Thymus (tissue), 11 donors: ENCODE results near the gene SDCBP2. TPM values are rescaled to one million over a fixed set of nuclear protein-coding genes. Genes with fewer than 3 reads are reported as not detected.

Source experiments
- DNase-seq, 9 donors: peaks; one replicate each; pipeline ENCODE4 v3.0.0-alpha.2; 2013; ENCODE audit warnings: low spot score in 9 of 9, low read depth in 6 of 9, missing footprints in 1 of 9
- H3K27ac ChIP-seq, 2 donors: one replicate each; pipeline ENCODE4 v1.5.1; 2013; ENCODE audit warnings: control low read depth in 1 of 2, low read depth in 1 of 2, low read length in 1 of 2, mild to moderate bottlenecking in 1 of 2, moderate library complexity in 1 of 2
- H3K27me3 ChIP-seq, 2 donors: one replicate each; pipeline ENCODE4 v1.5.1; 2013; ENCODE audit warnings: low read length in 1 of 2; ENCODE audit not compliant: control insufficient read depth in 2 of 2, insufficient read depth in 1 of 2
- H3K36me3 ChIP-seq, 2 donors: one replicate each; pipeline ENCODE4 v1.5.1; 2013; ENCODE audit warnings: low read length in 1 of 2, mild to moderate bottlenecking in 1 of 2, moderate library complexity in 1 of 2; ENCODE audit not compliant: control insufficient read depth in 2 of 2, insufficient read depth in 2 of 2
- H3K4me1 ChIP-seq, 2 donors: one replicate each; pipeline ENCODE4 v1.5.1; 2013; ENCODE audit warnings: low read length in 2 of 2; ENCODE audit not compliant: control insufficient read depth in 2 of 2, insufficient read depth in 2 of 2
- H3K4me3 ChIP-seq, 2 donors: one replicate each; pipeline ENCODE4 v1.5.1; 2013; ENCODE audit warnings: low read length in 2 of 2, control low read depth in 1 of 2, mild to moderate bottlenecking in 1 of 2
- H3K9me3 ChIP-seq, 2 donors: one replicate each; pipeline ENCODE4 v1.5.1; 2013; ENCODE audit warnings: low read length in 1 of 2, mild to moderate bottlenecking in 1 of 2; ENCODE audit not compliant: control insufficient read depth in 2 of 2, insufficient read depth in 1 of 2
- WGBS: extraction: QIAGEN DNeasy Blood & Tissue Kit; methylation state at CpG from one replicate; pipeline ENCODE4 v1.1.7; 2013; 5-methylcytosine and 5-hydroxymethylcytosine counted together
- polyA plus RNA-seq: library from polyadenylated mRNA; stranded (reverse); fragments of 200-250 nt; gene quantifications from one replicate; pipeline ENCODE4 v1.2.3, GENCODE V29; 2013
- total RNA-seq: library from RNA; stranded (reverse); fragments of 120-200 nt; gene quantifications from one replicate; pipeline ENCODE4 v1.2.4, GENCODE V29; 2013
- donor health status: healthy.

The SDCBP2 gene
- total and polyA plus RNA-seq, 2 donors, result 2.1 to 8.6 TPM

DNA sequence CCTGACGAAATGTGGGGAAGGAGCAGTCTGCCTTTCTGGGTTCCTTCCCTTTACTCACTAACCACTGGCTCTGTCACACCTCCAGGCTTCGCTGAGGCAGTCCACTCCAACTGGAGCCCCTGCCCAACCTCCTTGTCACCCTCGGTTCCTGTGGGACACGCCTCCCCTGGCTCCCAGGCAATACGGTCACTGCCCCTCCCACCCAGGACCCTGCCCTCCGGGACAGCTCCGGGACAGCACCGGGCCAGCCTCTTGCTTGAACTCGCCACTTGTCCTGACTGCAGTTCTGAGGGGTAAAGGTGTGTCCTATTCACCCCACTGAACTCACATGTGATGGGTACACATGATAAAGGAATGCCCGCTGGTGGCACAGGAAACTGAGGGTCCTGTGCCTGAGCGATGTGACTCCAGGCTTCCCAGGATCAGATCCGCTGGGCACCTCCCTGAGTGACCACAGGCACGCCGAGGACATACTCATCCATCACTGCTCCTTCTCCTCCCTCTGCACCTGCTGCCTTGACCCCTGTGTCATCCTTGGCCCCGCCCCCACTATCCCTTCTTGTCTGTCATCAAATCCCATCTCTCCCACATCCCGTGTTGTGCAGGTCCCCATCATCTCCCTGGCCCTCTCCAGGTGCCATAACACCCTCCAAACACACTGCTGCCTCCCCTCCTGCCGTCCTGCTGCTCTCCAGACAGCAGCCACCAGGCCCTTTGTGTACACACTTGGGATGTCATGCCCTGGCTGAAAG lies 7.9 kb downstream of the SDCBP2 start:
- Histone ChIP-seq H3K4me1 (peaks cover 10 to 13% of the 10 kb centered on the region in 2 donors), H3K27ac (no peak overlapping the region), H3K4me3 (no peak overlapping the region), H3K36me3 (no peaks in the 10 kb centered on the region), H3K27me3 (no peaks in the 10 kb centered on the region), H3K9me3 (no peaks in the 10 kb centered on the region)
- DNase-seq, result no peak
- 95% methylated on average over 17 of the region's 17 CpGs for WGBS

DNA sequence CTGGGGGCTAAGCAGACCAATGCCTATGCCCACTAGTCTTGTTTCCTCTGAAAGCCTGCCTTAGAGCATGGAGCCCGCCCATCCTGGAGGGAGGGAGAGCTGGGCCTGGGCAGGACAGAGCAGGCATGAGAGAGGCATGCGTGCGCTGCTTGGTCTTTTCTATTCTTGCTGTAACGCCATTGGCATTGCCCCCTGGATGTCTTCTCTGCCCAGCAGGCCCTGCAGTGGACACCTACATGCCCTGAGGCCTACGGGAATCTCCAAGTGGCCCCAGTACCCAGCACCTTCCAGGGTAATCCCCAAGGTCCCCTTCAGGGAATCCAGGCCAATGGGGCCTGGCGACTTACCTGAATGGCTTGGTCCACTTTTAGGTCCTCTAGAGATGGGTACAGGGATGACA lies 8.9 kb downstream of the SDCBP2 start:
- Histone ChIP-seq H3K4me3 (no peak overlapping the region), H3K9me3 (no peaks in the 10 kb centered on the region), H3K4me1 (peaks cover 7% of the 10 kb centered on the region in 2 donors), H3K36me3 (no peaks in the 10 kb centered on the region), H3K27ac (no peak overlapping the region), H3K27me3 (no peaks in the 10 kb centered on the region)
- DNase-seq, result no peak
- WGBS, result 97% methylated on average over 6 of the region's 6 CpGs

DNA sequence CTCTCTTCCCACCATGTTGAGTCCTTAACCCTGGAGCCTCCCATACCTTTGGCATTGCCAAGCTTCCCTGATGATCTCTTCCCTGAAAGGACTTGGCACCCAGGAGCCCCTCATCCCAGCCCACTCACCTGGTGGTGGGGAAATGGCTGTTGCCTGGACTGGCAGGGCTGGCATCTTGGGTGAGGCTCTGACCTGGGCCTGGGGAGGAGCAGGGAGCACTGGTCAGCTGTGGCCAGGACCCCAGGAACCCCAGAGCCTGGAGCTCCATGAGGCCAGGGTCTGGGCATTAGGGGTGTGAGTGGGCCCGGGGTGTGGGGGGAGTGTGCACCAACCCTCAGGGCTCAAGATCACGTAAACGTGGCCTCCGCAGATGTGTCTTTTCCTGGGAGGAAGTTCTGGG lies 9.5 kb downstream of the SDCBP2 start:
- Histone ChIP-seq H3K4me1 (peaks cover 2% of the 10 kb centered on the region in 2 donors), H3K27me3 (no peaks in the 10 kb centered on the region), H3K36me3 (no peaks in the 10 kb centered on the region), H3K4me3 (no peak overlapping the region), H3K9me3 (no peaks in the 10 kb centered on the region), H3K27ac (no peak overlapping the region)
- no peak for DNase-seq
- WGBS, result 93% methylated on average over 4 of the region's 4 CpGs

DNA sequence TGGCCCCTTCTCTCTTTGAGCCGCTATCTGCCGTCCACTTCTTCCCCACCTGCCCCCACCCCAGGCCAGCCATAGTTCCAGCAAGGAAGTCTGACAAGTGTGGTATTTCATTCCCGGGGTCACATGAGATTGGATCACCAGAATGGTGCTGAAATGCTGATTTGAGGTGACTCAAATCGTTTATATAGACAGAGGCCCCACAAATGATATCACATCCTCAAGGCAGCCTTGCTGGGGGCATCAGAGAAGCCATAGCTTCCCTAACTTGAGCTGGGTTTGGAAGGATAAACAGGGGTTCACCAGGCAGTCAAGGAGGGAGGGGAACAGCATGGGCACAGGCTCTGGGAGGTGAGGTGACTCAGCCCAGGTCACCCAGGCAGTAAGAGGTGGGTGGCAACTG lies 9.9 kb downstream of the SDCBP2 start:
- no peaks in the 10 kb centered on the region for H3K27me3 ChIP-seq
- H3K27ac ChIP-seq, result no peak overlapping the region
- no peaks in the 10 kb centered on the region for H3K36me3 ChIP-seq
- no peaks in the 10 kb centered on the region for H3K4me1 ChIP-seq
- no peak for DNase-seq
- H3K4me3 ChIP-seq, result no peak overlapping the region
- WGBS, result 94% methylated on average over 4 of the region's 4 CpGs
- H3K9me3 ChIP-seq, result no peaks in the 10 kb centered on the region

DNA sequence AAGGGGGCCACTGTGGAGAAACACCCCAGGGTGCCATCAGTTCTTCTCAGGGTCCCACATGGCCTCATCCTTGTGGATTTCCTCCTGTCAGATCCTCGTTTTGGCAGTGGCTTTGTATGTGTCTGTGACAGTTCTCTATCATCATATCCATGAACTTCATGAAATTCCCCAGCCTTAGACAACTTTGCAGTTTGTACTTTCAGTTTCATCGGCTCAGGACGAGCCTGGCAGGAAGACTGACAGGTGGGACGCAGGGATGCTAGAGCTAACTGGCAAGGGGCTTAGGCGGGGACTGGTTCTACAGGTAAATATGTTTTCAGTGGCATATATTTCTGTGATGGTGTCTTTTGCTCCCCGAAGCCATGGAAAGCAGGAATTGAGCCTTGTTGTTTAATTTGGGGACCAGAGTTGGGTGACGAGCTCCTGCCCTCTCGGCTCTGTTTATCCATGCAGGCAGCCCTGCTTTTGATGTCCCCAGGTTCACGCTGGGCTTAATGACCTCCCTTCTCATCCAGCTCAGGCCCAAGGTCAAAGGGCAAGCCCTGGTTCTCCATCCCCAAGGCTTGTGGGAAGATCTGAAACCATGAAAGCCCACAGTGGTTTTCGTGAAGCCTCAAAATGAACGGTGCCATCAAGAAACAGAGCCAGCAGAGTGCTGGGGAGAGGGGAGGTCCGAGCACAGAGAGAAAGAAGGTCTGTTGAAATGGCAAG lies 11.2 kb downstream of the SDCBP2 start:
- Histone ChIP-seq H3K36me3 (no peaks in the 10 kb centered on the region), H3K4me3 (no peak overlapping the region), H3K9me3 (no peaks in the 10 kb centered on the region), H3K27me3 (peaks cover 0 to 3% of the 10 kb centered on the region in 2 donors), H3K27ac (no peak overlapping the region), H3K4me1 (peaks cover 0 to 7% of the 10 kb centered on the region in 2 donors)
- no peak for DNase-seq
- 71% methylated on average over 12 of the region's 12 CpGs for WGBS

DNA sequence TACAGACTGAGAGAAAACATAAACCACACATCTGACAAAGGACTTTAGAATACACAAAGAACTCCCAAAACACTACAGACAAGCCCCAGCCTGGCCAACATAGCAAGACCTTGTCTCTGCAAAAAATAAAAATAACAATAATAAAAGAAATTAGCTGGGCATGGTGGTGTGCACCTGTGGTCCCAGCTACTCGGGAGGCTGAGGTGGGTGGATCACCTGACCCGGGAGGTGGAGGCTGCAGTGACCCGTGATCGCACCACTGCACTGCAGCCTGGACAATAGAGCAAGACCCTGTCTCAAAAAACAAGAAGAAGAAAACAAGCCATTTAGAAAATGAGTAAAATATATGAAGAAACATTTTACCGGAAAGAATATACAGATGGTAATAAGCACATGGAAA lies 13.1 kb downstream of the SDCBP2 start:
- Histone ChIP-seq H3K9me3 (no peaks in the 10 kb centered on the region), H3K4me1 (peaks cover 0 to 7% of the 10 kb centered on the region in 2 donors), H3K36me3 (no peaks in the 10 kb centered on the region), H3K4me3 (no peak overlapping the region), H3K27ac (no peak overlapping the region), H3K27me3 (peaks cover 0 to 3% of the 10 kb centered on the region in 2 donors)
- WGBS, result 91% methylated on average over 5 of the region's 5 CpGs
- DNase-seq, result no peak

DNA sequence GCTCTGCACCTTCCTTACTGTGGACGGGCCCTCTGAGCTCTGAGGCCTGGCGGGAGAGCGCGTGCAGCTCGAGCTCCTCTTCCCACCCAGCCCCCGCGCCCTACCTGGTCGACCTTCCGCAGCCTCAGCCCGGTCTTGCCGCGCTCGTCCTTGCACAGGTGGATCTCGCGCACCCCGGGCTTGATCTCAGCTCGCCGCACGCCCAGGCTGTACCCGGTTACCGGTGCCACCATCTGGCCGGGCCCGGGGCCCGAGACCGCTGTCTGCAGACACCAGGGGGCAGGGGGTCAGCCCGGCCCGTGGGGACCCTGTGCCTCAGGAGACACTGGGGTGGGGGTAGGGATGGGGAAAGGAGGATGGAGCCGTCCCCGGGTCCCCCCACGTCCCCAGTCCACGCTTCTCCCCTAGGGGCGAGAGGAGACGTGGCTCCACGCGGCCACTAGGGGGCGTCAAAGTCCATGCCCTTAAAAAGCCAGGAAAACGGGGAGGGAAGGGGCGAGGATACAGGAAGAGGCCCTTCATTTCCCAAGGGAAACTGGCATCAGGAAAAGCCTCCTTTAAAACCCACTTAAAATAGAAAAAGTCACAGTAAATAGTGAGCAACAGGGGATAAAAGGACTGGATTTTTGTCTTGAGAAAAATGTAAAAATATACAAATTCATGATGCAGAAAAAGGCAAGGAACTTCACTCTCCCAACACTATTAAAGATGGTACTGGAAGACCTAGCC lies 15.5 kb downstream of the SDCBP2 start:
- Histone ChIP-seq H3K27me3 (peaks cover 0 to 3% of the 10 kb centered on the region in 2 donors), H3K36me3 (no peaks in the 10 kb centered on the region), H3K9me3 (no peaks in the 10 kb centered on the region), H3K27ac (no peak overlapping the region), H3K4me1 (peaks cover 0 to 7% of the 10 kb centered on the region in 2 donors), H3K4me3 (no peak overlapping the region)
- WGBS, result 38% methylated on average over 38 of the region's 38 CpGs
- DNase-seq, result peak in 4 of 9 donors; percentile 55 to 72 (median 62)

DNA sequence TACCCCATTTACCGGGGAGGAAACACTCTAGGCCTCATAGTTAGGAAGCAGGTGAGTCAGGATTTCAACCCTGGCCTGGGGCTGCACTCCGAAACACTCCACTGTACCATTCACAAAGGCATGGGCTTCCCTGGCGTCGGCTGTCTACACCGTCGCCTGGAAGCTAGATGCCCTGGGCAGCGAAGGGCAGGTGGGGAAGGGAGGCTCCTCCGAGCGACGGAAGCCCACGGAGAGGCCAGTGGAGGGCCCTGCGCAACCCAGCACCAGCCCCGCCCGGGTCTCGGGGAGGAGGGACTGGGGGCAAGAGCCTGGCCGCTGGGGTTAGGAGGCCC lies 16.1 kb downstream of the SDCBP2 start:
- WGBS, result 91% methylated on average over 16 of the region's 16 CpGs
- Histone ChIP-seq H3K4me1 (peaks cover 0 to 7% of the 10 kb centered on the region in 2 donors), H3K4me3 (no peak overlapping the region), H3K9me3 (no peaks in the 10 kb centered on the region), H3K27me3 (peaks cover 0 to 3% of the 10 kb centered on the region in 2 donors), H3K27ac (no peak overlapping the region), H3K36me3 (no peaks in the 10 kb centered on the region)
- no peak for DNase-seq

DNA sequence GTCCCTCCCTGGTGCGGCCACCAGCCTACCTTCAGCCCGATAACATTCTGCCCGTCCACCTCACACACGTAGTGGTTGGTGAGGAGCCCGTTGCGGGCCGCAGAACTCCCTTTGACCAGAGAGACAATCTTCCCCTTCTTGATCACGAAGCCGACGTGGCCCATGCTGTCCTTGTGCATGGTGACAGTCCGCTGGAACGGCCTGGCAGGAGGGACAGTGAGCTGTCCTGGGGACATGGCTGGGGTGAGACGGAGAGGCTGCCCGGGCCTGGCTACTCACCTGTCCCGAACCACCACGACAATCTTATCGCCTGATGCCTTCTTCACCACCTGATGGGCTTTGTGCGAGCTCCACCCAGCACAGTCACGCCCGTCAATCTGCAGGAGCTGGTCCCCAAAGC lies 16.6 kb downstream of the SDCBP2 start:
- 96% methylated on average over 20 of the region's 20 CpGs for WGBS
- Histone ChIP-seq H3K27me3 (peaks cover 0 to 3% of the 10 kb centered on the region in 2 donors), H3K4me1 (peaks cover 0 to 7% of the 10 kb centered on the region in 2 donors), H3K27ac (no peak overlapping the region), H3K9me3 (no peaks in the 10 kb centered on the region), H3K36me3 (no peaks in the 10 kb centered on the region), H3K4me3 (no peak overlapping the region)
- no peak for DNase-seq
